Activated CD8-positive, alpha-beta memory T cell treated with anti-CD3 and anti-CD28 coated beads, Interleukin-2, amount 50 U/mL, for 1 hour (primary cell): ENCODE results near the gene GAL3ST1.
"Not testable (repeated sequence)": the region's sequence is repeated elsewhere in the genome, so short reads cannot be mapped to it uniquely, and the experiment has no call there.

Experiments
- DNase-seq: peaks from one replicate; pipeline ENCODE4 v3.0.0-alpha.2; 2020; ENCODE audit errors: extremely low read depth

GAL3ST1 gene

GRCh38 chr22:30564761-30565119 is 9.7 kb downstream of the GAL3ST1 start:
- DNase-seq, result no peak

- DNase-seq, result no peak
Measured at GRCh38 chr22:30564045-30564760, 10.3 kb downstream of the GAL3ST1 start.

- DNase-seq, result no peak
Measured at GRCh38 chr22:30562366-30562765, 12.1 kb downstream of the GAL3ST1 start.

GRCh38 chr22:30561402-30562189 is 12.9 kb downstream of the GAL3ST1 start:
- no peak for DNase-seq

DNA sequence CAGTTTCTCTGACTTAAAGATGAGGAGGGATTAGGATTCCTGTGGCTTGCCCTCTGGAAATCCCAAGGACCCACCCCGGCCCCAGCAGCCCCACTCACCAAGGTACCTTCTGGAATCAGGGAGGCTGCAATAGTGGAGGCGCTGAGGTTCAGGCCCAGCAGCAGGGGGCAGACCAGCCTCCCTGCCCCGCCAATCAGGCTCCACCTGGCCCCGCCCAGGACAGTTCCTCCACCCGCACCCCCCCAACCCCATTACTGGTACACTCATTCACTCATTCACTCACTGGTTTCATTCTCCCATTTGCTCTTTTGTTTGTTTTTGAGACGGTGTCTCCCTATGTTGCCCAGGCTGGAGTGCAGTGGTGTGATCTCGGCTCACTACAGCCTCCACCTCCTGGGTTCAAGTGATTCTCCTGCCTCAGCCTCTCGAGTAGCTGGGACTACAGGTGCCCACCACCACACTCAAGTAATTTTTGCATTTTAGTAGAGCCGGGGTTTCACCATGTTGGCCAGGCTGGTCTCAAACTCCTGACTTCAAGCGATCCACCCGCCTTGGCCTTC is 13.7 kb downstream of the GAL3ST1 start:
- DNase-seq, result not testable (repeated sequence)

DNA sequence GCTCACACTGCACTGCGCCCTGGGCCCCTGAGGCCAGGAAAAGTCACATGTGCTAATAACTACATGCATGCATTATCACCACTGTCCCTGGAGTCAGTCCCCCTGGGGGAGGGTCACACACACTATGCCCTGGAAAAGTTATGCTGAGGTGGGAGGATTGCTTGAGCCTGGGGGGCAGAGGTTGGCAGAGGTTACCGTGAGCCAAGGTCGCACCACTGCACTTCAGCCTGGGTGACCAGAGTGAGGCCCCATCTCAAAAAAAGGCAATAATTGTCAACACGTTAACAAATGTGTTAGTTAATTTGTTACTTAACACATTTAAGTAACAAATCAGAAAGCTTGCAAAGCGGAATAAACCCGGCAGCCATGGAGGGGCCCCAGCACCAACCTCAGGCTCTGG is 14.6 kb downstream of the GAL3ST1 start:
- DNase-seq, result no peak

DNA sequence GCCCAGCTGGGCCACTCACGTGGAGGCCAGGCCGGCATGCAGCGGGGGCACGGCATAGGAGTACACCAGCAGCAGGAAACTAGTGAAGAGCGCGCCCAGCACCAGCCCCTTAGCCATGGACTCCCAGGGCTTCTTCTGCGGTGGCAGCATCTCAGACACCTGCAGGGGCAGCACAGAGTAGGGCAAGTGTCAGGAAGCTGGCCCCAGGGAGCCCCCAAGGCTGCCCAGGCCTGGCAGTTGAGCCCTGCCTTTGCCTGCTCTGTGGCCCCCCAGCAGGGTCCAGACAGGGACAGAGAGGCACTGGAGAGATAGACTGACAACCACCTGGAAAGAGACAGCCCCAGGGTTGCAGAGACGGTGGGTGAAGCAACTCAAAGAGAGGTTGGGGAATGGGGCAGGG is 17.2 kb downstream of the GAL3ST1 start:
- no peak for DNase-seq

- DNase-seq, result no peak
Measured at GRCh38 chr22:30556388-30556787, 18.1 kb downstream of the GAL3ST1 start.

DNA sequence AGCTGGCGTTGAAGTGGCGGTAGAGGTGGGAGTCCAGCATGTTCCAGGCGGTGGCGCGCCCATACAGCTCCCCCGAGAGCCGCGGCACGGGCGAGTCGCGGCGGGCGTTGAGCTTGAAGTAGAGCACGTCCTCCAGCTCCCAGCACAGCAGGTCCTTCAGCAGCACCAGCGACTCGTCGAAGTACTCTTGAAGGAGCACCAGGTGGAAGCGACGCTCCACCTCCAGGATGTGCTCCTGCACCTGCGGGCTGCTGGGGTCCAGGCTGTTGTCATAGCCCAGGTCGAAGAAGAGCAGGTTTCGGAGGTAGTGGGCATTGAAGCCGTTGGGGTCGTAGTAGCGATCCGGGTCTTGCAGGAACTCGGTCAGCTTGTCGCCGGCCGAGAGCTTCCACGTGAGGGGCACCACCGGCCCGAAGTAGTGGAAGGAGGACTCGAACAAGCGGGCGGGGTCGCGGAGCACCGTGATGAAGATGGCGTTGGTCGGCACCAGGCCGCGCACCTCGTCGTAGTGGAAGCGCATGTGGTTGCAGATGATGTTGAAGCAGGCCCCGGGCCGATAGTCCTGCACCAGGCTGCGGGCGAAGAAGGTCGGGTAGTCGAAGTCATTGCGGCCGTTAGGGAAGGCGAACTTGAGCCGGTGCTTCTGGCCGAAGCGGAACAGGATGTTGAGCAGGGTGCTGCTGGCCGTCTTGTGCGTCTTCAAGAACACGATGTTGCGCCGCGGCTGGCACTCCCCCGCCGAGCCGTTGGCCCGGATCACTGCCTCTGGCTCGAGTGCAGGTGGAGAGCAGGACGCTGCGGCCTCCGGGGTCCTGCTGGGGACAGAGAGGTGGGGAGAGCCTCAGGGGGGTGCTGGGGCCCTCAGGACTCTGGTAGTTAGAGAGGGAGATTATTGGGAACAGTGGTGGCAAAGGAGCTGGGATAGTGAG is 18.9 kb downstream of the GAL3ST1 start:
- no peak for DNase-seq

DNA sequence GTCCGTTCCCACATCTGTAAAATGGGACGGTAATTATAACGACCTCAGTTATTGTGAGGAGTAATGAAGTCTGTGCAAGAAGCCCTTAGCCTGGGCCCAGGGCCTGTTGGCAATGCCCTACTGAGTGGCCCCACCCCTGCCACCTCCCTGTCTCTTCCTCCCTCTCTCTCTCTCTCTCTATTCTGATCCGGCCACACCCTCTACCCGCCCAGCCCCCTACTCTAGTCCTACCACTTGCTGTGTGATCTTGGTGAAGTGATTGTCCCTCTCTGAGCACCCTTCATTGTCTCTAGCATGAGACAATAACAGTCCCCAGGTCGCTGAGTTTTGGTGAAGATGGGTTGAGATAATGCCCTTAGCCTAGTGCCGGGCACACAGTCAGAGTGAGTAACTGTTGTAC is 20.5 kb downstream of the GAL3ST1 start:
- no peak for DNase-seq

DNA sequence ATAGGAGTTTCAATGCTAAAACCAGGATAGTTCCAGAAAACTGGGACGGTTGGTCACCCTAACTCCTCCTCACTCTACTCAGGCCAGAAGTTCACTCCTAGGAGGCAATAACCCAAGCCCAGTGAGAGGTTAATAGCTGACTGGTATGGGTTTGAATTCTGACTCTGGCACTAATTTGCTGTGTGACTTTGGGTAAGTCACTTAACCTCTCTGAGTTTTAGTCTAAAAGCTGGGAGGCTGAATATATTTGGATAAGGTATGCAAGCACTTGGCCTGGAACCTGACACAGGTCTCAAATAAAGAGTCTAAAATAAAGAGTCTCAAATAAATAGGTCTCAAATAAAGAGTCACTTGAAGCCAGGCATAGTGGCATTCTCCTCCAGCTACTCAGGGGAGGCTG is 21.7 kb downstream of the GAL3ST1 start:
- DNase-seq, result no peak

- DNase-seq, result not testable (repeated sequence)
Measured at GRCh38 chr22:30551813-30552212, 22.7 kb downstream of the GAL3ST1 start.

- DNase-seq, result no peak
Measured at GRCh38 chr22:30547188-30547587, 27.3 kb downstream of the GAL3ST1 start.

DNA sequence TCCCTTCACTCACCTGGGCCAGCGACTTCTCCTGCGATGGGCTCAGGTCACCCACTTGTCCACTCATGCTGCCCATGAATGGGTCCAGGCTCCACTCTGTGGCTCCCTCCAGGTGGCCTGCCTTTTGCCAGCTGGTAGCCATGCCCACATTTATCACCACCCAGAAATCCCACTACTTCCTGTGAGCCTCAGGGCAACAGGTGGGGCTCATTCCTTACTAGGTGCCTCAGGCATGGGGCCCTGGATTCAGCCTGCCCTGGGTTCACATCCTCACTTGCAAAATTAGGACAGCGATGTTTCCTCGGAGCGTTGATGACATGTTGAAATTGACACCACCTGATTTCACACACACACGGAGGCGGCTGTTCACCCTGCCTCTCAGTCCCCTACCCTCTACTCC is 27.8 kb downstream of the GAL3ST1 start, which contains the start of gene SEC14L6:
Gene SEC14L6, minus strand, starts transcription at position 126 of the 400 bp plus-strand sequence. Its CDS starts 59 bp downstream, at position 67.
- no peak for DNase-seq

- DNase-seq, result no peak
Measured at GRCh38 chr22:30542811-30543188, 31.7 kb downstream of the GAL3ST1 start.

GRCh38 chr22:30541961-30542810 is 32.3 kb downstream of the GAL3ST1 start:
- no peak for DNase-seq

DNA sequence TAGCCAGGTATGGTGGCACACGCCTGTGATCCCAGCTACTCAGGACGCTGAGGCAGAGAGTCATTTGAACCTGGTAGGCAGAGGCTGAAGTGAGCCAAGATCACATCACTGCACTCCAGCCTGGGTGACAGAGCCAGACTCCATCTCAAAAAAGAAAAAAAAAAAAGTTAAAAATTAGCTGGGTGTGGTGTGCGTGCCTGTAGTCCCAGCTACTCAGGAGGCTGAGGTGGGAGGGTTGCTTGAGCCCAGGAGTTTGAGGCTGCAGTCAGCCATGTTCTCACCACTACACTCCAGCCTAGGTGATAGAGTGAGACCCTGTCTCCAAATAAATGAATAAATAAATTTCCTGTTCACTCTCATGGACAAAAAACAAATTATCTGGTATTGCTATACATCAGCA is 33.0 kb downstream of the GAL3ST1 start:
- not testable (repeated sequence) for DNase-seq

DNA sequence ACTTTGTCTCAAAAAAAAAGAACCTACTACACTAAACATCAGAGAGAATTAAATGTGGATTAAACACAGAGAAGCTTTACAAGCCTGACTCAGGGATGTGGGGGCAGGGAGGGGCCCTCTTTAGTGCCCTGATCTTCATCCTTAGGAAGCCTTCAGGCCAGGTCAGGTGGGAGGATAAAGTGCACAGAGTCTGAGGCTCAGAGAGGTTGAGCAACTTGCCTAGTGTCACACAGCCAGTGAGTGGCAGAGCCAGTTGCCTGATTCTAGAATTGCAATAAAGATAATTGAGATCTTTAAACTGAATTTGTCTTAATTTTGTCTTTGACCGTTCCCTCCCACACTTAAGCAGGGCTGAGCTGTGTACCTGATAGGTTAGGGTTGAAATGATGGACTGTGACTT is 35.1 kb downstream of the GAL3ST1 start:
- DNase-seq, result no peak

DNA sequence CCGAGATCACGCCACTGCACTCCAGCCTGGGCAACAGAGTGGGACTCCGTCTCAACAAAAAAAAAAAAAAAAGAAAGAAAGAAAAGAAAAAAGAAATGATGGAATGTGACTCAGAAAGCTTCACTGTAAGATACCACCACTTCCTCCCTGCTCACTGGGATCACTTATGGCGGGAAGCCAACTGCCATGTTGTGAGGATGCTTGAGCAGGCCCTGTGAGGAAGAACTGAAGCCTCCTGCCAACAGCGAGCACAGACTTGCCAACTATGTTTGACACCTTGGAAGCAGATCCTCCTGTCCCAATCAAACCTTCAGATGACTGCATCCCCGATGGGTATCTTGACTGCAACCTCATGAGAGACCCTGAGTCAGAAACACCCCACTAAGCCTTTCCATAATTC is 36.2 kb downstream of the GAL3ST1 start:
- no peak for DNase-seq

GRCh38 chr22:30537083-30537731 is 37.3 kb downstream of the GAL3ST1 start:
- DNase-seq, result no peak
